ENCODE data around the gene ACAN. TPM values are rescaled to one million over a fixed set of nuclear protein-coding genes. Genes with fewer than 3 reads are reported as not detected.

ACAN gene
- total RNA-seq, 1 donor from 2014 or later = 2.0 TPM

- no peak for DNase-seq (ENCODE audit: low spot score, unreplicated experiment)
- H3K4me3 Mint-ChIP-seq (ENCODE audit: low read depth) = no peak overlapping the region
- H3K27me3 Mint-ChIP-seq = peaks cover 8% of the 10 kb centered on the region
- no peak overlapping the region for H3K27ac Mint-ChIP-seq
- no peaks in the 10 kb centered on the region for H3K9me3 Mint-ChIP-seq (ENCODE audit: low read depth)
- H3K4me1 Mint-ChIP-seq (ENCODE audit: low read depth) = peaks cover 10% of the 10 kb centered on the region
- TF ChIP-seq CTCF (IDR thresholded peaks at IDR 0.05; ENCODE audit: unreplicated experiment) = no peak
- no peaks in the 10 kb centered on the region for H3K36me3 Mint-ChIP-seq (ENCODE audit: insufficient read depth)
Measured at GRCh38 chr15:88891540-88892254, 88.5 kb downstream of the ACAN start.

- Mint-ChIP-seq H3K9me3 (ENCODE audit: low read depth) (no peaks in the 10 kb centered on the region), H3K4me1 (ENCODE audit: low read depth) (peaks cover 20% of the 10 kb centered on the region), H3K27ac (peak overlapping the region; percentile 53), H3K4me3 (ENCODE audit: low read depth) (peak overlapping the region; percentile 47), H3K27me3 (peaks cover 8% of the 10 kb centered on the region), H3K36me3 (ENCODE audit: insufficient read depth) (peaks cover 3% of the 10 kb centered on the region)
- peak; percentile 92 for TF ChIP-seq CTCF (IDR thresholded peaks at IDR 0.05; ENCODE audit: unreplicated experiment)
- peak; percentile 76 for DNase-seq (ENCODE audit: low spot score, unreplicated experiment)
Measured at GRCh38 chr15:88894348-88894818, 91.1 kb downstream of the ACAN start.

GRCh38 chr15:88894819-88895767, 91.9 kb downstream of the ACAN start, which contains the start of gene HAPLN3:
TSS of gene HAPLN3 (minus strand) at chr15:88895544. CDS start at chr15:88887298, 8,246 bp downstream.
- DNase-seq (ENCODE audit: low spot score, unreplicated experiment) = no peak
- H3K27me3 Mint-ChIP-seq = peaks cover 8% of the 10 kb centered on the region
- peaks cover 20% of the 10 kb centered on the region for H3K4me1 Mint-ChIP-seq (ENCODE audit: low read depth)
- H3K36me3 Mint-ChIP-seq (ENCODE audit: insufficient read depth) = peaks cover 3% of the 10 kb centered on the region
- peak within 1 kb of the TSS; percentile 59 for H3K4me3 Mint-ChIP-seq (ENCODE audit: low read depth)
- no peak for TF ChIP-seq CTCF (IDR thresholded peaks at IDR 0.05; ENCODE audit: unreplicated experiment)
- H3K27ac Mint-ChIP-seq = peak within 1 kb of the TSS; percentile 53
- no peaks in the 10 kb centered on the region for H3K9me3 Mint-ChIP-seq (ENCODE audit: low read depth)

- no peak for DNase-seq (ENCODE audit: low spot score, unreplicated experiment)
Measured at GRCh38 chr15:88896333-88897033, 93.2 kb downstream of the ACAN start.

More at GRCh38 chr15:88896333-88897033, 93.2 kb downstream of the ACAN start:
- Mint-ChIP-seq H3K27me3 (peaks cover 8% of the 10 kb centered on the region), H3K4me1 (ENCODE audit: low read depth) (peaks cover 20% of the 10 kb centered on the region), H3K36me3 (ENCODE audit: insufficient read depth) (peaks cover 6% of the 10 kb centered on the region), H3K9me3 (ENCODE audit: low read depth) (no peaks in the 10 kb centered on the region), H3K27ac (no peak overlapping the region), H3K4me3 (ENCODE audit: low read depth) (peak overlapping the region; percentile 34)
- no peak for TF ChIP-seq CTCF (IDR thresholded peaks at IDR 0.05; ENCODE audit: unreplicated experiment)

Data from progenitor cell of endocrine pancreas (in vitro differentiated cells).